Breast epithelium (tissue), 3 donors: ENCODE results near the gene YPEL5.

Source experiments
- POLR2A ChIP-seq: fragments of 450-650 bp; IDR thresholded peaks from one replicate; pipeline ENCODE4 v1.6.1; 2016; ENCODE audit warnings: antibody characterized with exemption, mild to moderate bottlenecking, moderate library complexity
- POLR2AphosphoS5 ChIP-seq, 3 donors: sonication (generic); formaldehyde crosslinking; IDR thresholded peaks; one replicate each; pipeline ENCODE4 v1.6.1; 2017; ENCODE audit warnings: antibody characterized with exemption in 3 of 3
- TF ChIP-seq, protein P1 (sequence below), 3 donors: fragments of 450-650 bp; IDR thresholded peaks; one replicate each; pipeline ENCODE4 v1.5.1; 2016 to 2017; ENCODE audit warnings: antibody characterized with exemption in 3 of 3, mild to moderate bottlenecking in 3 of 3, moderate library complexity in 3 of 3

DNA sequence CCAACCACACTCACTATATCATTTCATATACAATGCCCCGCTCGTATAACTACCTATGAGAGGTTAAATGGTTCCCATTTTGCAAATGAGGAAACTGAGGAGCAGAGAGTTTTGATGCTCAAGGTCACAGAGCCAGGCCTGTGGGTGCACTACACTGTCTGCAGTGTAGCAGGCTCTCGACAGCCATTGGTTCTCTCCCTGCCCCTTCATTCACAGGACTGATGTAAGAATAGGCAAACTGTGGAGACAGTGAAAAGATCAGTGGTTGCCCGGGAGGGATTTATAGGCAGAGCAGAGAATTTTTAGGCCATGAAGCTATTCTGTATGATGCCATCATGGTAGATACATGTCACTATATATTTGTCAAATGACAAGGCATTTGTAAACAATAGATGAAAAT, 45.5 kb downstream of the YPEL5 start:
- TF ChIP-seq POLR2A (no peak), POLR2AphosphoS5 (IDR thresholded peaks at IDR 0.05) (no peak)
- TF ChIP-seq, protein P1, sequence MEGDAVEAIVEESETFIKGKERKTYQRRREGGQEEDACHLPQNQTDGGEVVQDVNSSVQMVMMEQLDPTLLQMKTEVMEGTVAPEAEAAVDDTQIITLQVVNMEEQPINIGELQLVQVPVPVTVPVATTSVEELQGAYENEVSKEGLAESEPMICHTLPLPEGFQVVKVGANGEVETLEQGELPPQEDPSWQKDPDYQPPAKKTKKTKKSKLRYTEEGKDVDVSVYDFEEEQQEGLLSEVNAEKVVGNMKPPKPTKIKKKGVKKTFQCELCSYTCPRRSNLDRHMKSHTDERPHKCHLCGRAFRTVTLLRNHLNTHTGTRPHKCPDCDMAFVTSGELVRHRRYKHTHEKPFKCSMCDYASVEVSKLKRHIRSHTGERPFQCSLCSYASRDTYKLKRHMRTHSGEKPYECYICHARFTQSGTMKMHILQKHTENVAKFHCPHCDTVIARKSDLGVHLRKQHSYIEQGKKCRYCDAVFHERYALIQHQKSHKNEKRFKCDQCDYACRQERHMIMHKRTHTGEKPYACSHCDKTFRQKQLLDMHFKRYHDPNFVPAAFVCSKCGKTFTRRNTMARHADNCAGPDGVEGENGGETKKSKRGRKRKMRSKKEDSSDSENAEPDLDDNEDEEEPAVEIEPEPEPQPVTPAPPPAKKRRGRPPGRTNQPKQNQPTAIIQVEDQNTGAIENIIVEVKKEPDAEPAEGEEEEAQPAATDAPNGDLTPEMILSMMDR (IDR thresholded peaks at IDR 0.05), result no peak
